ENCODE measurements around the gene CCDC106. TPM values are rescaled to one million over a fixed set of nuclear protein-coding genes. Genes with fewer than 3 reads are reported as not detected.

The CCDC106 gene
- total RNA-seq, 1 experiment from 2014 or later, result 17.4 TPM

DNA sequence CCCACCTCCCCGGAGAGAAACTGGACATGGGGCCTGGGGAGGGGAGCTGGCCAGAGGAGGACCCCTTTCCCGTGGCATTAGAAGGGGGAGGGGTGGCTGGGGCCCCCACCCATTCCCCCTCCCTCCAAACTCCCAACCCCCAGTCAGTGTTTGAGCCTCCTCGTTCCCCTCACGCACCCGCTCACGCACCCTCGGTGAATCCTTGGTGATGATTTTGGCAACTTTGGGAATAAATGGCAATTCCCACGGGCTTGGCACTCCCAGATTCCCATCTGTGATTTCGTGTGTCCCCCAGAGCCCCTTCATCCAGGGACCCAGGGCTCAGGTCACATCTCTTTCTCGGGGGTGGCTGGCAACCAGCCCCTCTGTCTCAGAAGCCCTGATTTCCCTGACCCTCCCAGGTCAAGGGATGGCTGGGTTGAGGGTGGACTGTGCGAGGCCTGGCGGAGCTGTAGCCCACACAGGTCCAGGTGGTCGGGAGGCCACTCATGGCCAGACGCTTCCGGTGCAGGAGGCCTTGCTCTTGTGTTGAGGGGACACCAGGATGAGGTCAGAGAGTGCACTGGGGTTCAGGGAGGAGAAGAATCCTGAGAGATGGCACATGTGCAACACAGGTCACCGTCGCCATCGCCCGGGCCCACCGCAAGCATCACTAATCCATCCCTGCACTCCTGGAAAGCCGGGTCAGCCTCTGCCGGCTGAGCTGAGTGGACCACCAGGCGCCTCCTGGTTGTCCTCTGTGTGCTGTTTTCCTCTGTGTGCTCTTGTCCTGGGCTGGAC is 47.7 kb downstream of the CCDC106 start:
- Mint-ChIP-seq H3K27me3 (ENCODE audit: insufficient read depth, unreplicated experiment) (no peaks in the 10 kb centered on the region), H3K27ac (ENCODE audit: unreplicated experiment) (no peak overlapping the region), H3K4me1 (ENCODE audit: low read depth, unreplicated experiment) (no peaks in the 10 kb centered on the region), H3K4me3 (ENCODE audit: unreplicated experiment) (no peak overlapping the region), H3K9me3 (ENCODE audit: unreplicated experiment) (no peaks in the 10 kb centered on the region), H3K36me3 (ENCODE audit: insufficient read depth, unreplicated experiment) (peaks cover 79% of the 10 kb centered on the region)
- TF ChIP-seq, protein P1, sequence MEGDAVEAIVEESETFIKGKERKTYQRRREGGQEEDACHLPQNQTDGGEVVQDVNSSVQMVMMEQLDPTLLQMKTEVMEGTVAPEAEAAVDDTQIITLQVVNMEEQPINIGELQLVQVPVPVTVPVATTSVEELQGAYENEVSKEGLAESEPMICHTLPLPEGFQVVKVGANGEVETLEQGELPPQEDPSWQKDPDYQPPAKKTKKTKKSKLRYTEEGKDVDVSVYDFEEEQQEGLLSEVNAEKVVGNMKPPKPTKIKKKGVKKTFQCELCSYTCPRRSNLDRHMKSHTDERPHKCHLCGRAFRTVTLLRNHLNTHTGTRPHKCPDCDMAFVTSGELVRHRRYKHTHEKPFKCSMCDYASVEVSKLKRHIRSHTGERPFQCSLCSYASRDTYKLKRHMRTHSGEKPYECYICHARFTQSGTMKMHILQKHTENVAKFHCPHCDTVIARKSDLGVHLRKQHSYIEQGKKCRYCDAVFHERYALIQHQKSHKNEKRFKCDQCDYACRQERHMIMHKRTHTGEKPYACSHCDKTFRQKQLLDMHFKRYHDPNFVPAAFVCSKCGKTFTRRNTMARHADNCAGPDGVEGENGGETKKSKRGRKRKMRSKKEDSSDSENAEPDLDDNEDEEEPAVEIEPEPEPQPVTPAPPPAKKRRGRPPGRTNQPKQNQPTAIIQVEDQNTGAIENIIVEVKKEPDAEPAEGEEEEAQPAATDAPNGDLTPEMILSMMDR (IDR thresholded peaks at IDR 0.05; ENCODE audit: insufficient read depth in 1 of 2, low read depth in 1 of 2, low read length in 1 of 2, severe bottlenecking in 1 of 2, unreplicated experiment in 1 of 2), result no peak
- BruUV-seq (replicated peaks), result no TSS peak
- Histone ChIP-seq H3K4me1 (no peaks in the 10 kb centered on the region), H3K9me3 (no peaks in the 10 kb centered on the region), H3K4me3 (ENCODE audit: low read depth, low read length) (no peak overlapping the region), H3K36me3 (ENCODE audit: control insufficient read depth, insufficient read depth, low read length) (peaks cover 10% of the 10 kb centered on the region), H3K27me3 (replicated peaks; ENCODE audit: control insufficient read depth, insufficient read depth, low read length) (no peaks in the 10 kb centered on the region)
- DNase-seq, result peak in 1 of 2 experiments; percentile 32
- ChIA-PET POLR2A (no interaction called here), CTCF (no interaction called here)
- intact Hi-C loops (cut with micrococcal nuclease; ENCODE audit: unreplicated experiment), result no loop called here

GRCh38 chr19:55696301-55697068 is 48.5 kb downstream of the CCDC106 start:
- POLR2A ChIA-PET, result no interaction called here
- intact Hi-C loops (cut with micrococcal nuclease; ENCODE audit: unreplicated experiment), result no loop called here
- peaks cover 2% of the 10 kb centered on the region for H3K4me1 Mint-ChIP-seq (ENCODE audit: low read depth, unreplicated experiment)
- peak in 1 of 2 experiments; percentile 35 for DNase-seq
- BruUV-seq (replicated peaks), result no TSS peak
- no peaks in the 10 kb centered on the region for H3K9me3 Mint-ChIP-seq (ENCODE audit: unreplicated experiment)
- no peak overlapping the region for H3K4me3 Mint-ChIP-seq (ENCODE audit: unreplicated experiment)
- H3K27me3 ChIP-seq (replicated peaks; ENCODE audit: control insufficient read depth, insufficient read depth, low read length), result no peaks in the 10 kb centered on the region
- no peaks in the 10 kb centered on the region for H3K27me3 Mint-ChIP-seq (ENCODE audit: insufficient read depth, unreplicated experiment)
- H3K4me3 ChIP-seq (ENCODE audit: low read depth, low read length), result no peak overlapping the region
- peaks cover 7% of the 10 kb centered on the region for H3K4me1 ChIP-seq
- H3K27ac Mint-ChIP-seq (ENCODE audit: unreplicated experiment), result no peak overlapping the region
- H3K36me3 Mint-ChIP-seq (ENCODE audit: insufficient read depth, unreplicated experiment), result peaks cover 76% of the 10 kb centered on the region
- peaks cover 10% of the 10 kb centered on the region for H3K36me3 ChIP-seq (ENCODE audit: control insufficient read depth, insufficient read depth, low read length)
- TF ChIP-seq, protein P1 (IDR thresholded peaks at IDR 0.05; ENCODE audit: insufficient read depth in 1 of 2, low read depth in 1 of 2, low read length in 1 of 2, severe bottlenecking in 1 of 2, unreplicated experiment in 1 of 2), result no peak
- H3K9me3 ChIP-seq, result no peaks in the 10 kb centered on the region
- CTCF ChIA-PET, result no interaction called here

DNA sequence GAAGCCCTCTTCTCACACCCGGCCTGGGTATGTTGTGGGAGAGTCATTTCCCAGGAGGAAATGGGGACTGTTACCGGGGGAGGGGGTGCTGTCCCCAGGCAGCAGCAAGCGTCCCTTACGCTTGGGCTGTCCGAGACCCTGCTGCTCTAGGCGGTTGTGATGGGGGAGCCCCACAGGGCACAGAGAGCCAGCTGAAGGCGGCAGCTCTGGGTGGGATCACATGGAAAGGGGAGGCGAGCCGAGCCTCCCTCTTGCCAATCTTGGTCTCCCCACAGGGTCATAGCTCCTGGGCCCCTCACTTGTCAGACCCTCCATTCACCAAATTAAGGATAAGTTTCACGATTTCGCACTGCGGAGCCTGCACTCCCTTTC is 49.0 kb downstream of the CCDC106 start:
- Mint-ChIP-seq H3K4me1 (ENCODE audit: low read depth, unreplicated experiment) (peaks cover 8% of the 10 kb centered on the region), H3K27me3 (ENCODE audit: insufficient read depth, unreplicated experiment) (no peaks in the 10 kb centered on the region), H3K36me3 (ENCODE audit: insufficient read depth, unreplicated experiment) (peaks cover 75% of the 10 kb centered on the region), H3K9me3 (ENCODE audit: unreplicated experiment) (no peaks in the 10 kb centered on the region), H3K27ac (ENCODE audit: unreplicated experiment) (no peak overlapping the region), H3K4me3 (ENCODE audit: unreplicated experiment) (no peak overlapping the region)
- Histone ChIP-seq H3K4me3 (ENCODE audit: low read depth, low read length) (no peak overlapping the region), H3K4me1 (peaks cover 13% of the 10 kb centered on the region), H3K36me3 (ENCODE audit: control insufficient read depth, insufficient read depth, low read length) (peaks cover 10% of the 10 kb centered on the region), H3K27me3 (replicated peaks; ENCODE audit: control insufficient read depth, insufficient read depth, low read length) (no peaks in the 10 kb centered on the region), H3K9me3 (no peaks in the 10 kb centered on the region)
- CTCF ChIA-PET, result no interaction called here
- DNase-seq, result no peak
- POLR2A ChIA-PET, result no interaction called here
- TF ChIP-seq, protein P1 (IDR thresholded peaks at IDR 0.05; ENCODE audit: insufficient read depth in 1 of 2, low read depth in 1 of 2, low read length in 1 of 2, severe bottlenecking in 1 of 2, unreplicated experiment in 1 of 2), result no peak
- intact Hi-C loops (cut with micrococcal nuclease; ENCODE audit: unreplicated experiment), result no loop called here
- no TSS peak for BruUV-seq (replicated peaks)
